Measurements from ENCODE around the gene FLRT2. TPM values are rescaled to one million over a fixed set of nuclear protein-coding genes. Genes with fewer than 3 reads are reported as not detected.

Gene FLRT2
- total and polyA plus RNA-seq, 2 of the 4 experiments (the other 2 are of a cell fraction) = 10.2 to 13.1 TPM

DNA sequence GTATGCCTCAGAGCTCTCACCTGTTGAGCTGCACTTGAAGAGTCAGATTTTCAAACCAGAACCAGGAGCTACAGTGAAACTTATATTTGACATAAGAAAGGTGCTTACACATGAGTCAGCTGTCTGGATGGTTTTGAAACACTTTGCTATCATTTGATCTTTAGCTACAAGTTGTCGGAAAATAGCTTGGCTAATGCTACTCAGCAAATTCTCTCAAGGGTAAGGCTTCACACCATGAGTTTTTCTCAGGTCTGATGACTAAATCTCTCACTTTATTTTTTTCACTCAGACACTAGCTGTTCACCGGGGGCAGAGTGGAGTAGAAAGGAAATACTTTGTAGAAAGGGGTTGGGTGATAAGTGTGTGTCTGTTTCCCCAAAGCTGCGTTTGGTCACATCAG, 171.8 kb downstream of the FLRT2 start:
- no peak for ATAC-seq (ENCODE audit: low read depth)

More for the DNA sequence above, 171.8 kb downstream of the FLRT2 start:
- Histone ChIP-seq H3K9ac (ENCODE audit: low read depth, low read length) (no peak overlapping the region), H3K4me3 (ENCODE audit: insufficient read depth, low read depth, low read length) (no peak overlapping the region), H3K79me1 (ENCODE audit: low read depth in 1 of 2, low read length in 2 of 2) (no peaks in the 10 kb centered on the region), H3K9me3 (ENCODE audit: control insufficient read depth, insufficient read depth, low read length) (no peaks in the 10 kb centered on the region), H3K56ac (ENCODE audit: extremely low read depth, insufficient read depth, low read length) (no peak overlapping the region), H3K9me1 (ENCODE audit: insufficient read depth, low read length) (no peaks in the 10 kb centered on the region), H3K23ac (ENCODE audit: low read depth, low read length) (no peak overlapping the region), H3K4me2 (ENCODE audit: low read depth, low read length) (no peak overlapping the region), H2AK9ac (replicated peaks; ENCODE audit: low read depth, low read length, poor library complexity) (no peak overlapping the region), H3K4me1 (ENCODE audit: control insufficient read depth, insufficient read depth, low read length) (no peaks in the 10 kb centered on the region), H2BK120ac (ENCODE audit: low read depth, low read length) (no peak overlapping the region), H3K36me3 (ENCODE audit: control insufficient read depth, insufficient read depth, low read length) (no peaks in the 10 kb centered on the region), H3K27ac (ENCODE audit: insufficient read depth, low read length) (no peak overlapping the region), H2BK20ac (ENCODE audit: low read depth, low read length) (no peak overlapping the region), H4K8ac (ENCODE audit: low read depth in 2 of 2, low read length in 2 of 2) (no peak overlapping the region), H2AFZ (replicated peaks; ENCODE audit: low read length, poor library complexity) (no peak overlapping the region), H2BK15ac (ENCODE audit: low read depth, low read length) (no peak overlapping the region), H2BK5ac (ENCODE audit: low read depth, low read length, poor library complexity, severe bottlenecking) (no peak overlapping the region), H4K91ac (ENCODE audit: insufficient read depth, low read depth, low read length) (no peak overlapping the region), H3K4ac (ENCODE audit: low read depth, low read length) (no peak overlapping the region), H3K27me3 (ENCODE audit: control insufficient read depth, insufficient read depth, low read length) (no peaks in the 10 kb centered on the region), H2AK5ac (ENCODE audit: low read depth, low read length) (no peak overlapping the region), H3K14ac (replicated peaks; ENCODE audit: low read depth, low read length) (no peak overlapping the region), H4K20me1 (ENCODE audit: insufficient read depth, low read length) (no peaks in the 10 kb centered on the region), H3K18ac (ENCODE audit: low read depth, low read length) (no peak overlapping the region), H4K5ac (ENCODE audit: low read depth, low read length) (no peak overlapping the region)
- ChIA-PET CTCF (no interaction called here), POLR2A (ENCODE audit: unreplicated experiment) (no interaction called here)
- in situ Hi-C loops (cut with MboI; ENCODE audit: low sequenced_read_pairs) = no loop called here
- TF ChIP-seq POLR2A (IDR thresholded peaks at IDR 0.05; ENCODE audit: low read depth, low read length) = no peak
- TF ChIP-seq CHD1 (IDR thresholded peaks at IDR 0.05; ENCODE audit: low read depth, low read length) = no peak
- TF ChIP-seq CEBPB (IDR thresholded peaks at IDR 0.05; ENCODE audit: low read depth, low read length) = no peak
- TF ChIP-seq RFX5 (IDR thresholded peaks at IDR 0.05; ENCODE audit: low read depth, low read length) = no peak
- no peak for TF ChIP-seq NFE2L2 (IDR thresholded peaks at IDR 0.05; ENCODE audit: low read depth, low read length)
- no peak for TF ChIP-seq FOS (IDR thresholded peaks at IDR 0.05; ENCODE audit: low read depth, low read length)
- no peak for TF ChIP-seq MXI1 (IDR thresholded peaks at IDR 0.05; ENCODE audit: borderline replicate concordance, low read depth, low read length)
- no peak for TF ChIP-seq MAFK (IDR thresholded peaks at IDR 0.05; ENCODE audit: low read depth, low read length)
- no peak for TF ChIP-seq RAD21 (IDR thresholded peaks at IDR 0.05; ENCODE audit: low read length)
- no peak for TF ChIP-seq USF2 (IDR thresholded peaks at IDR 0.05; ENCODE audit: low read depth, low read length)
- no peak for TF ChIP-seq RCOR1 (IDR thresholded peaks at IDR 0.05; ENCODE audit: insufficient replicate concordance, low read length)
- no peak for TF ChIP-seq BHLHE40 (IDR thresholded peaks at IDR 0.05; ENCODE audit: low read depth, low read length)
- TF ChIP-seq SMC3 (IDR thresholded peaks at IDR 0.05; ENCODE audit: low read depth, low read length) = no peak
- TF ChIP-seq MAZ (IDR thresholded peaks at IDR 0.05; ENCODE audit: borderline replicate concordance, low read depth, low read length) = no peak
- TF ChIP-seq ELK1 (IDR thresholded peaks at IDR 0.05; ENCODE audit: borderline replicate concordance, low read depth, low read length) = no peak
- TF ChIP-seq, protein P1, sequence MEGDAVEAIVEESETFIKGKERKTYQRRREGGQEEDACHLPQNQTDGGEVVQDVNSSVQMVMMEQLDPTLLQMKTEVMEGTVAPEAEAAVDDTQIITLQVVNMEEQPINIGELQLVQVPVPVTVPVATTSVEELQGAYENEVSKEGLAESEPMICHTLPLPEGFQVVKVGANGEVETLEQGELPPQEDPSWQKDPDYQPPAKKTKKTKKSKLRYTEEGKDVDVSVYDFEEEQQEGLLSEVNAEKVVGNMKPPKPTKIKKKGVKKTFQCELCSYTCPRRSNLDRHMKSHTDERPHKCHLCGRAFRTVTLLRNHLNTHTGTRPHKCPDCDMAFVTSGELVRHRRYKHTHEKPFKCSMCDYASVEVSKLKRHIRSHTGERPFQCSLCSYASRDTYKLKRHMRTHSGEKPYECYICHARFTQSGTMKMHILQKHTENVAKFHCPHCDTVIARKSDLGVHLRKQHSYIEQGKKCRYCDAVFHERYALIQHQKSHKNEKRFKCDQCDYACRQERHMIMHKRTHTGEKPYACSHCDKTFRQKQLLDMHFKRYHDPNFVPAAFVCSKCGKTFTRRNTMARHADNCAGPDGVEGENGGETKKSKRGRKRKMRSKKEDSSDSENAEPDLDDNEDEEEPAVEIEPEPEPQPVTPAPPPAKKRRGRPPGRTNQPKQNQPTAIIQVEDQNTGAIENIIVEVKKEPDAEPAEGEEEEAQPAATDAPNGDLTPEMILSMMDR (conservative IDR thresholded peaks at IDR 0.05; ENCODE audit: low read depth, low read length) = no peak
- dilution Hi-C loops (cut with HindIII; ENCODE audit: low sequenced_read_pairs, unreplicated experiment) = no loop called here
- 86% methylated on average over 1 of the region's 3 CpGs; no CpG with 5 or more reads in 1 of the 2 experiments for WGBS, 2 experiments (ENCODE audit: extremely low coverage in 2 of 2, insufficient read length in 1 of 2)
- intact Hi-C loops (cut with micrococcal nuclease) = no loop called here
- no TSS peak for BruUV-seq (replicated peaks)
- DNase-seq = no peak
